Keratinocyte (primary cell): ENCODE results near the gene MMEL1. TPM values are rescaled to one million over a fixed set of nuclear protein-coding genes. Genes with fewer than 3 reads are reported as not detected.

Source experiments
- DNase-seq: peaks from one replicate; pipeline ENCODE4 v3.0.0-alpha.2; 2011; ENCODE audit warnings: low read depth, missing footprints, low spot score
- FAIRE-seq: peaks from 2 replicates; lab custom pipeline; 2011; peaks lifted over from hg19 to GRCh38; lab: Jason Lieb, UNC
- H2AFZ ChIP-seq: 2 replicates; pipeline ENCODE4 v1.6.0; 2012; ENCODE audit warnings: low read length, control low read depth, inconsistent platforms; ENCODE audit not compliant: control insufficient read depth
- H3K27ac ChIP-seq: 2 replicates; pipeline ENCODE4 v1.5.1; 2011; ENCODE audit warnings: low read length; ENCODE audit not compliant: control insufficient read depth, insufficient read depth
- H3K27me3 ChIP-seq: 3 replicates; pipeline ENCODE4 v1.6.0; 2011; ENCODE audit warnings: low read length; ENCODE audit not compliant: control insufficient read depth, insufficient read depth; ENCODE audit errors: extremely low read depth
- H3K36me3 ChIP-seq, 2 experiments: 2 replicates in 1 of 2; 3 replicates in 1 of 2; pipeline ENCODE4 v1.5.1; 2011; ENCODE audit warnings: low read length in 2 of 2, mild to moderate bottlenecking in 1 of 2; ENCODE audit not compliant: control insufficient read depth in 2 of 2, insufficient read depth in 2 of 2; ENCODE audit errors: extremely low read depth in 1 of 2
- H3K4me1 ChIP-seq: 3 replicates; pipeline ENCODE4 v1.5.1; 2011; ENCODE audit warnings: low read length; ENCODE audit not compliant: control insufficient read depth, insufficient read depth; ENCODE audit errors: extremely low read depth
- H3K4me2 ChIP-seq: 3 replicates; pipeline ENCODE4 v1.6.0; 2011; ENCODE audit warnings: low read depth, low read length; ENCODE audit not compliant: control insufficient read depth, insufficient read depth; ENCODE audit errors: extremely low read depth
- H3K4me3 ChIP-seq, 3 experiments: fragments of 200-600 bp in 1 of 3; sonication (generic) in 1 of 3; 2 replicates in 2 of 3; 3 replicates in 1 of 3; pipeline ENCODE4 v1.5.1; 2011 to 2016; ENCODE audit warnings: low read length in 3 of 3, mild to moderate bottlenecking in 3 of 3, control low read depth in 2 of 3, inconsistent platforms in 1 of 3, low read depth in 1 of 3, mixed read lengths in 1 of 3, mixed run types in 1 of 3, moderate library complexity in 1 of 3; ENCODE audit not compliant: control insufficient read depth in 2 of 3, insufficient read depth in 2 of 3; ENCODE audit errors: extremely low read depth in 1 of 3
- H3K79me2 ChIP-seq: 2 replicates; pipeline ENCODE4 v1.6.0; 2012; ENCODE audit warnings: low read length; ENCODE audit not compliant: control insufficient read depth, insufficient read depth
- H3K9ac ChIP-seq: 3 replicates; pipeline ENCODE4 v1.6.0; 2011; ENCODE audit warnings: low read length; ENCODE audit not compliant: control insufficient read depth, insufficient read depth; ENCODE audit errors: extremely low read depth
- H3K9me1 ChIP-seq: 3 replicates; pipeline ENCODE4 v1.6.0; 2011; ENCODE audit warnings: low read length; ENCODE audit not compliant: control insufficient read depth, insufficient read depth; ENCODE audit errors: extremely low read depth
- H3K9me3 ChIP-seq: 2 replicates; pipeline ENCODE4 v1.5.1; 2012; ENCODE audit warnings: low read depth, low read length; ENCODE audit not compliant: control insufficient read depth
- H4K20me1 ChIP-seq: 3 replicates; pipeline ENCODE4 v1.6.0; 2011; ENCODE audit warnings: low read length; ENCODE audit not compliant: control insufficient read depth, insufficient read depth; ENCODE audit errors: extremely low read depth
- EZH2 ChIP-seq: IDR thresholded peaks from one replicate; pipeline ENCODE4 v1.6.1; 2012; ENCODE audit warnings: inconsistent platforms, mild to moderate bottlenecking, low read length, moderate library complexity
- dilution Hi-C: fragments of 300-500 bp; cut with MboI; formaldehyde crosslinking; loops from one replicate; pipeline ENCODE4 v1.7.0; 2020; ENCODE audit warnings: low sequenced_read_pairs; ENCODE audit not compliant: extremely low pct_ligation_motif_present
- polyA plus RNA-seq, 5 experiments: library from polyadenylated mRNA; depleted of rRNA in 3 of 5; stranded (reverse) in 3 of 5; stranded (forward) in 1 of 5; unstranded in 1 of 5; fragments of >200 nt; gene quantifications; 1 replicate in 1 of 5; 2 replicates in 3 of 5; 3 replicates in 1 of 5; pipeline versions ENCODE4 v1.2.1 to v1.2.3, GENCODE V29; 2011 to 2012; ENCODE audit warnings: missing spikeins in 2 of 5, low read depth in 1 of 5, low replicate concordance in 1 of 5
- TF ChIP-seq, protein P1 (sequence below), 3 experiments: IDR thresholded peaks in 1 of 3; conservative IDR thresholded peaks in 1 of 3; optimal IDR thresholded peaks in 1 of 3; 2 replicates in 2 of 3; 3 replicates in 1 of 3; pipeline versions ENCODE3 to v1.5.1; 2011; ENCODE audit warnings: low read length in 3 of 3, mild to moderate bottlenecking in 3 of 3, moderate library complexity in 2 of 3, control low read depth in 1 of 3, inconsistent platforms in 1 of 3; ENCODE audit not compliant: insufficient read depth in 2 of 3; ENCODE audit errors: extremely low read depth in 1 of 3

MMEL1 gene
- polyA plus RNA-seq, 1 donor (not counting 4 experiments of a cell fraction or from before 2014, with no cell fraction given): not detected

DNA sequence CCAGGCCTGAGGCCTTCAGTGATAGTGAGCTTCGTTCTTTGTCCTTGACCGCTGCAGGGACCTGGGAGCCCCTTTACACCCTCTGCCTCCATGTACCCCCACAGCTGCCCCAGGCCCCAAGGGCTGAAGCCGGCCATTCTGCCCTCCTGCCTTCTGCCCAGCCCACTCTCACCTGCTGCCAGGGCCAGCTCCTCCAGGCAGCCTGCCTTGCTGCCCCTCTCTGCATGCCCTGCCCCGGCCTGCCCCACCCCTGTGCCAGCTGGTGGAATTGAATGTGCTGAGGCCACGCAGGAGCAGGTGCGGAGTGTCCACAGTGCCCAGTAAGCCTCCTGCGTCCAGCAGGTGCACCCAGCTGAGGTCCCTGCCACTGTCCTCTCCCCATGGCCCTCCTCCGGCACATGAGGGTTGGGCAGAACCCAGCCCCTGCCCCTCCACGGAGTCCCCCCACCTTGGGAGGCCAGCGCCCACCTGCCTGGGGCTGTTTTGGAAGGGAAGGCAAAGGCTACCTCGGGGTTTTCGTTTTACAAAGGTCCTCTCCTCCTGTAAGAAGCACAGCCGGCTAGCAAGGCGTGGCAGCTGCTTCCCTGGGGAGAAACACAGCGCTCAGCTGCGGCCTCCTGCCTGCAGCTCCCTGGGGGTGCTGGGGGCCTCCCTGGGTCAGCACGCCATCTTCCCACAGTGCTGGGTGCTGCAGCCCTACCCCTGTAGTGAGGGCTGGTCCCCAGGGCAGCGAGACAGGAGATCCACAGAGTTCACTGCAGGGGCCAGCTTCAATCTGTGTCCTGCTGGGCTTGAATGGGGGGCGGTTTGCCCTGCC lies 21.0 kb downstream of the MMEL1 start:
- no peak for DNase-seq
- Histone ChIP-seq H3K9ac (no peak overlapping the region), H3K9me3 (no peaks in the 10 kb centered on the region), H3K9me1 (no peaks in the 10 kb centered on the region), H3K27ac (no peak overlapping the region), H3K4me2 (no peak overlapping the region), H3K36me3 (no peaks in the 10 kb centered on the region), H4K20me1 (no peaks in the 10 kb centered on the region), H3K27me3 (no peaks in the 10 kb centered on the region), H3K79me2 (no peaks in the 10 kb centered on the region), H2AFZ (no peak overlapping the region), H3K4me1 (no peaks in the 10 kb centered on the region), H3K4me3 (no peak overlapping the region)
- dilution Hi-C loops: no loop called here
- TF ChIP-seq, protein P1, sequence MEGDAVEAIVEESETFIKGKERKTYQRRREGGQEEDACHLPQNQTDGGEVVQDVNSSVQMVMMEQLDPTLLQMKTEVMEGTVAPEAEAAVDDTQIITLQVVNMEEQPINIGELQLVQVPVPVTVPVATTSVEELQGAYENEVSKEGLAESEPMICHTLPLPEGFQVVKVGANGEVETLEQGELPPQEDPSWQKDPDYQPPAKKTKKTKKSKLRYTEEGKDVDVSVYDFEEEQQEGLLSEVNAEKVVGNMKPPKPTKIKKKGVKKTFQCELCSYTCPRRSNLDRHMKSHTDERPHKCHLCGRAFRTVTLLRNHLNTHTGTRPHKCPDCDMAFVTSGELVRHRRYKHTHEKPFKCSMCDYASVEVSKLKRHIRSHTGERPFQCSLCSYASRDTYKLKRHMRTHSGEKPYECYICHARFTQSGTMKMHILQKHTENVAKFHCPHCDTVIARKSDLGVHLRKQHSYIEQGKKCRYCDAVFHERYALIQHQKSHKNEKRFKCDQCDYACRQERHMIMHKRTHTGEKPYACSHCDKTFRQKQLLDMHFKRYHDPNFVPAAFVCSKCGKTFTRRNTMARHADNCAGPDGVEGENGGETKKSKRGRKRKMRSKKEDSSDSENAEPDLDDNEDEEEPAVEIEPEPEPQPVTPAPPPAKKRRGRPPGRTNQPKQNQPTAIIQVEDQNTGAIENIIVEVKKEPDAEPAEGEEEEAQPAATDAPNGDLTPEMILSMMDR (optimal IDR thresholded peaks at IDR 0.05 in 1 of 3, IDR thresholded peaks at IDR 0.05 in 1 of 3, conservative IDR thresholded peaks at IDR 0.05 in 1 of 3; ENCODE audit: extremely low read depth in 1 of 3, insufficient read depth in 2 of 3, low read length in 3 of 3): no peak
- no peak for TF ChIP-seq EZH2
- FAIRE-seq: no peak

DNA sequence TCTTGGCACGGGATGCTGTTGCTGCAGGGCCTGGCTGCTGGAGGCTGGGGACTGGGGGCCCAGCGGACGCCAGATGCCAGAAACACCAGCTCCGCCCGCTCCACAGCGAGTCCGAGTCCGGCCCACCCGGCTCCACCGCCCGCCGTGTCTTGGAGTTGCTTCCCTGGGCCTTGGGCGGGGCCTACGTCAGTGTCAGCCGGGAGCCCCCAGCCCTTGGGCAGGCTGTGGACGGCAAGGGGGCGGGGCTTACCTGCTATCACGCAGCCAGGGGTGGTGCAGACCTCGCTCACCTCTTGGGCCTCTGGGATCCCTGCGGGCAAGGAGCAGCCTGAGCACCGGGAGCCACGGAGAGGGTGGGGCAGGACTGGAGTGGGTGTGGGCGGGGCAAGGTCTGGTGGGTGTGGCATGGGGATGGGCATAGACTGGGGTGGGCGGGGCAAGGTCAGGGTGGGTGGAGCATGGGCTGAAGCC lies 21.8 kb downstream of the MMEL1 start:
- DNase-seq: no peak
- H4K20me1 ChIP-seq: no peaks in the 10 kb centered on the region
- no peaks in the 10 kb centered on the region for H3K9me1 ChIP-seq
- dilution Hi-C loops: no loop called here
- no peak for TF ChIP-seq EZH2
- TF ChIP-seq, protein P1 (optimal IDR thresholded peaks at IDR 0.05 in 1 of 3, IDR thresholded peaks at IDR 0.05 in 1 of 3, conservative IDR thresholded peaks at IDR 0.05 in 1 of 3; ENCODE audit: extremely low read depth in 1 of 3, insufficient read depth in 2 of 3, low read length in 3 of 3): no peak
- H3K9ac ChIP-seq: no peak overlapping the region
- H3K4me3 ChIP-seq: no peak overlapping the region
- H3K36me3 ChIP-seq: no peaks in the 10 kb centered on the region
- no peak overlapping the region for H3K4me2 ChIP-seq
- no peak overlapping the region for H2AFZ ChIP-seq
- no peak overlapping the region for H3K27ac ChIP-seq
- H3K9me3 ChIP-seq: no peaks in the 10 kb centered on the region
- FAIRE-seq: no peak
- no peaks in the 10 kb centered on the region for H3K79me2 ChIP-seq
- no peaks in the 10 kb centered on the region for H3K4me1 ChIP-seq
- H3K27me3 ChIP-seq: no peaks in the 10 kb centered on the region
